ENCODE data around the gene PRKACB. TPM values are rescaled to one million over a fixed set of nuclear protein-coding genes. Genes with fewer than 3 reads are reported as not detected.

Gene PRKACB
- total RNA-seq, 3 donors from 2014 or later (not counting 1 experiment from before 2014, with no cell fraction given), result 111 to 148 (median 140) TPM

- Histone ChIP-seq H3K27ac (ENCODE audit: low read length) (no peak overlapping the region), H3K4me1 (ENCODE audit: control insufficient read depth, insufficient read depth, low read length) (peaks cover 13% of the 10 kb centered on the region), H3K36me3 (ENCODE audit: control insufficient read depth, insufficient read depth, low read length) (no peaks in the 10 kb centered on the region), H3K4me3 (ENCODE audit: low read length) (no peak overlapping the region), H3K9me3 (ENCODE audit: control insufficient read depth, insufficient read depth, low read length) (no peaks in the 10 kb centered on the region), H3K27me3 (ENCODE audit: control insufficient read depth, insufficient read depth, low read length) (no peaks in the 10 kb centered on the region)
- H3K4me1 Mint-ChIP-seq, result peaks cover 13 to 17% of the 10 kb centered on the region in 2 donors
- no CpG with 5 or more reads among the region's 1 CpG for WGBS (ENCODE audit: insufficient coverage)
- H3K36me3 Mint-ChIP-seq, result no peaks in the 10 kb centered on the region
- TF ChIP-seq CTCF (IDR thresholded peaks at IDR 0.05), result no peak
- no peaks in the 10 kb centered on the region for H3K9me3 Mint-ChIP-seq
- H3K27me3 Mint-ChIP-seq (ENCODE audit: low read depth in 2 of 2), result no peaks in the 10 kb centered on the region
- no peak overlapping the region for H3K4me3 Mint-ChIP-seq
- intact Hi-C loops (cut with micrococcal nuclease), result no loop called here
- ATAC-seq (no peak), DNase-seq (no peak)
- H3K27ac Mint-ChIP-seq, result no peak overlapping the region
Measured at GRCh38 chr1:84268346-84268745, 124.3 kb downstream of the PRKACB start.

GRCh38 chr1:84269306-84269705 lies 125.2 kb downstream of the PRKACB start:
- intact Hi-C loops (cut with micrococcal nuclease), result no loop called here
- no peak overlapping the region for H3K27ac ChIP-seq (ENCODE audit: low read length)
- H3K36me3 ChIP-seq (ENCODE audit: control insufficient read depth, insufficient read depth, low read length), result no peaks in the 10 kb centered on the region
- 50% methylated on average over 2 of the region's 2 CpGs for WGBS (ENCODE audit: insufficient coverage)
- no peak overlapping the region for H3K4me3 ChIP-seq (ENCODE audit: low read length)
- H3K9me3 ChIP-seq (ENCODE audit: control insufficient read depth, insufficient read depth, low read length), result no peaks in the 10 kb centered on the region
- Mint-ChIP-seq H3K4me1 (peaks cover 13 to 17% of the 10 kb centered on the region in 2 donors), H3K9me3 (no peaks in the 10 kb centered on the region), H3K27ac (no peak overlapping the region), H3K27me3 (ENCODE audit: low read depth in 2 of 2) (no peaks in the 10 kb centered on the region), H3K4me3 (no peak overlapping the region), H3K36me3 (no peaks in the 10 kb centered on the region)
- TF ChIP-seq CTCF (IDR thresholded peaks at IDR 0.05), result no peak
- ATAC-seq (no peak), DNase-seq (no peak)
- H3K27me3 ChIP-seq (ENCODE audit: control insufficient read depth, insufficient read depth, low read length), result no peaks in the 10 kb centered on the region
- H3K4me1 ChIP-seq (ENCODE audit: control insufficient read depth, insufficient read depth, low read length), result peaks cover 13% of the 10 kb centered on the region

GRCh38 chr1:84271441-84272151 lies 127.5 kb downstream of the PRKACB start:
- DNase-seq, result peak in 1 of 2 donors; percentile 28

More at GRCh38 chr1:84271441-84272151, 127.5 kb downstream of the PRKACB start:
- intact Hi-C loops (cut with micrococcal nuclease), result no loop called here
- Histone ChIP-seq H3K4me3 (ENCODE audit: low read length) (no peak overlapping the region), H3K4me1 (ENCODE audit: control insufficient read depth, insufficient read depth, low read length) (peaks cover 13% of the 10 kb centered on the region), H3K27ac (ENCODE audit: low read length) (peak overlapping the region; percentile 64), H3K36me3 (ENCODE audit: control insufficient read depth, insufficient read depth, low read length) (no peaks in the 10 kb centered on the region), H3K9me3 (ENCODE audit: control insufficient read depth, insufficient read depth, low read length) (no peaks in the 10 kb centered on the region), H3K27me3 (ENCODE audit: control insufficient read depth, insufficient read depth, low read length) (no peaks in the 10 kb centered on the region)
- 39% methylated on average over 6 of the region's 6 CpGs for WGBS (ENCODE audit: insufficient coverage)
- ATAC-seq, result peak; percentile 70 to 81 (median 74)
- H3K4me3 Mint-ChIP-seq, result peak overlapping the region; percentile 50
- no peak for TF ChIP-seq CTCF (IDR thresholded peaks at IDR 0.05)
- H3K36me3 Mint-ChIP-seq, result no peaks in the 10 kb centered on the region
- no peaks in the 10 kb centered on the region for H3K27me3 Mint-ChIP-seq (ENCODE audit: low read depth in 2 of 2)
- no peaks in the 10 kb centered on the region for H3K9me3 Mint-ChIP-seq
- H3K4me1 Mint-ChIP-seq, result peaks cover 13 to 17% of the 10 kb centered on the region in 2 donors
- H3K27ac Mint-ChIP-seq, result peak overlapping the region; percentile 77 to 89
